ENCODE data around the gene FHOD3. TPM values are rescaled to one million over a fixed set of nuclear protein-coding genes. Genes with fewer than 3 reads are reported as not detected.

FHOD3 gene
- total and polyA plus RNA-seq, 2 experiments from 2014 or later: 2.7 to 8.7 TPM

DNA sequence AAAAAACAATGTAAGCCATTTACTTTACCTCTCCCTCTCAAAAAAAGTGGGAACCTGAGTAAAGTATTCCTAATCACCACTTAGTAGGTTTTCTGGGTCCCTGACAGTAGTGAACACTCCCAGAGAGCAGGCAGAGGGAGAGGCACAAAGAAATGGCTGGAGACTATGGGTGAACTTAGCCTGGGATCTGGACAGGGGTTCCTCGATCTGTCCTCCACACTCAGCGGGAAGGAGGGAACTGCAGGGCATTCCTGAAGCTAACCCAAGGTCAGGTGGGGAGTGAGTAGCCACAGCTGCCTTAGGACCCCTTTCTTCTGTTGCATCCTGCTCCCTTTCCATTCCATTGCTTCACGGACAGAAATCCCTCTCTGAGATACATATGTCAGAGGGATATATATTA lies 375.9 kb downstream of the FHOD3 start:
- TF ChIP-seq EZH2 (IDR thresholded peaks at IDR 0.05; ENCODE audit: low read depth, unreplicated experiment) (no peak), JUNB (IDR thresholded peaks at IDR 0.05; ENCODE audit: unreplicated experiment) (no peak), STAT1 (IDR thresholded peaks at IDR 0.05; ENCODE audit: unreplicated experiment) (no peak), NANOG (IDR thresholded peaks at IDR 0.05; ENCODE audit: borderline replicate concordance) (no peak), CTCF (conservative IDR thresholded peaks at IDR 0.05; ENCODE audit: low read depth in 2 of 2) (no peak), ZNF331 (CRISPR knock-in tag; IDR thresholded peaks at IDR 0.05; ENCODE audit: low read depth) (no peak), POLR2AphosphoS5 (IDR thresholded peaks at IDR 0.05; ENCODE audit: low read depth) (no peak), CREB1 (CRISPR knock-in tag; IDR thresholded peaks at IDR 0.05; ENCODE audit: low read depth) (no peak)
- TF ChIP-seq, protein P1, sequence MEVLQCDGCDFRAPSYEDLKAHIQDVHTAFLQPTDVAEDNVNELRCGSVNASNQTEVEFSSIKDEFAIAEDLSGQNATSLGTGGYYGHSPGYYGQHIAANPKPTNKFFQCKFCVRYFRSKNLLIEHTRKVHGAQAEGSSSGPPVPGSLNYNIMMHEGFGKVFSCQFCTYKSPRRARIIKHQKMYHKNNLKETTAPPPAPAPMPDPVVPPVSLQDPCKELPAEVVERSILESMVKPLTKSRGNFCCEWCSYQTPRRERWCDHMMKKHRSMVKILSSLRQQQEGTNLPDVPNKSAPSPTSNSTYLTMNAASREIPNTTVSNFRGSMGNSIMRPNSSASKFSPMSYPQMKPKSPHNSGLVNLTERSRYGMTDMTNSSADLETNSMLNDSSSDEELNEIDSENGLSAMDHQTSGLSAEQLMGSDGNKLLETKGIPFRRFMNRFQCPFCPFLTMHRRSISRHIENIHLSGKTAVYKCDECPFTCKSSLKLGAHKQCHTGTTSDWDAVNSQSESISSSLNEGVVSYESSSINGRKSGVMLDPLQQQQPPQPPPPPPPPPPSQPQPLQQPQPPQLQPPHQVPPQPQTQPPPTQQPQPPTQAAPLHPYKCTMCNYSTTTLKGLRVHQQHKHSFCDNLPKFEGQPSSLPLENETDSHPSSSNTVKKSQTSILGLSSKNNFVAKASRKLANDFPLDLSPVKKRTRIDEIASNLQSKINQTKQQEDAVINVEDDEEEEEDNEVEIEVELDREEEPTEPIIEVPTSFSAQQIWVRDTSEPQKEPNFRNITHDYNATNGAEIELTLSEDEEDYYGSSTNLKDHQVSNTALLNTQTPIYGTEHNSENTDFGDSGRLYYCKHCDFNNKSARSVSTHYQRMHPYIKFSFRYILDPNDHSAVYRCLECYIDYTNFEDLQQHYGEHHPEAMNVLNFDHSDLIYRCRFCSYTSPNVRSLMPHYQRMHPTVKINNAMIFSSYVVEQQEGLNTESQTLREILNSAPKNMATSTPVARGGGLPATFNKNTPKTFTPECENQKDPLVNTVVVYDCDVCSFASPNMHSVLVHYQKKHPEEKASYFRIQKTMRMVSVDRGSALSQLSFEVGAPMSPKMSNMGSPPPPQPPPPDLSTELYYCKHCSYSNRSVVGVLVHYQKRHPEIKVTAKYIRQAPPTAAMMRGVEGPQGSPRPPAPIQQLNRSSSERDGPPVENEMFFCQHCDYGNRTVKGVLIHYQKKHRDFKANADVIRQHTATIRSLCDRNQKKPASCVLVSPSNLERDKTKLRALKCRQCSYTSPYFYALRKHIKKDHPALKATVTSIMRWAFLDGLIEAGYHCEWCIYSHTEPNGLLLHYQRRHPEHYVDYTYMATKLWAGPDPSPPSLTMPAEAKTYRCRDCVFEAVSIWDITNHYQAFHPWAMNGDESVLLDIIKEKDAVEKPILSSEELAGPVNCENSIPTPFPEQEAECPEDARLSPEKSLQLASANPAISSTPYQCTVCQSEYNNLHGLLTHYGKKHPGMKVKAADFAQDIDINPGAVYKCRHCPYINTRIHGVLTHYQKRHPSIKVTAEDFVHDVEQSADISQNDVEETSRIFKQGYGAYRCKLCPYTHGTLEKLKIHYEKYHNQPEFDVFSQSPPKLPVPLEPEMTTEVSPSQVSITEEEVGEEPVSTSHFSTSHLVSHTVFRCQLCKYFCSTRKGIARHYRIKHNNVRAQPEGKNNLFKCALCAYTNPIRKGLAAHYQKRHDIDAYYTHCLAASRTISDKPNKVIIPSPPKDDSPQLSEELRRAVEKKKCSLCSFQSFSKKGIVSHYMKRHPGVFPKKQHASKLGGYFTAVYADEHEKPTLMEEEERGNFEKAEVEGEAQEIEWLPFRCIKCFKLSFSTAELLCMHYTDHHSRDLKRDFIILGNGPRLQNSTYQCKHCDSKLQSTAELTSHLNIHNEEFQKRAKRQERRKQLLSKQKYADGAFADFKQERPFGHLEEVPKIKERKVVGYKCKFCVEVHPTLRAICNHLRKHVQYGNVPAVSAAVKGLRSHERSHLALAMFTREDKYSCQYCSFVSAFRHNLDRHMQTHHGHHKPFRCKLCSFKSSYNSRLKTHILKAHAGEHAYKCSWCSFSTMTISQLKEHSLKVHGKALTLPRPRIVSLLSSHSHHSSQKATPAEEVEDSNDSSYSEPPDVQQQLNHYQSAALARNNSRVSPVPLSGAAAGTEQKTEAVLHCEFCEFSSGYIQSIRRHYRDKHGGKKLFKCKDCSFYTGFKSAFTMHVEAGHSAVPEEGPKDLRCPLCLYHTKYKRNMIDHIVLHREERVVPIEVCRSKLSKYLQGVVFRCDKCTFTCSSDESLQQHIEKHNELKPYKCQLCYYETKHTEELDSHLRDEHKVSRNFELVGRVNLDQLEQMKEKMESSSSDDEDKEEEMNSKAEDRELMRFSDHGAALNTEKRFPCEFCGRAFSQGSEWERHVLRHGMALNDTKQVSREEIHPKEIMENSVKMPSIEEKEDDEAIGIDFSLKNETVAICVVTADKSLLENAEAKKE (CRISPR knock-in tag; IDR thresholded peaks at IDR 0.05): no peak
- TF ChIP-seq, protein P2, sequence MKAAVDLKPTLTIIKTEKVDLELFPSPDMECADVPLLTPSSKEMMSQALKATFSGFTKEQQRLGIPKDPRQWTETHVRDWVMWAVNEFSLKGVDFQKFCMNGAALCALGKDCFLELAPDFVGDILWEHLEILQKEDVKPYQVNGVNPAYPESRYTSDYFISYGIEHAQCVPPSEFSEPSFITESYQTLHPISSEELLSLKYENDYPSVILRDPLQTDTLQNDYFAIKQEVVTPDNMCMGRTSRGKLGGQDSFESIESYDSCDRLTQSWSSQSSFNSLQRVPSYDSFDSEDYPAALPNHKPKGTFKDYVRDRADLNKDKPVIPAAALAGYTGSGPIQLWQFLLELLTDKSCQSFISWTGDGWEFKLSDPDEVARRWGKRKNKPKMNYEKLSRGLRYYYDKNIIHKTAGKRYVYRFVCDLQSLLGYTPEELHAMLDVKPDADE (IDR thresholded peaks at IDR 0.05): no peak
- peaks cover 19% of the 10 kb centered on the region for H3K9me3 Mint-ChIP-seq
- H3K27me3 ChIP-seq (ENCODE audit: insufficient read depth): no peaks in the 10 kb centered on the region
- peak; percentile 32 for DNase-seq (ENCODE audit: low spot score)
- peaks cover 13% of the 10 kb centered on the region; the same call in 1 of the 2 replicates for H3K9me2 ChIP-seq (ENCODE audit: insufficient read depth)
- 0 out of 2 replicates have a peak overlapping the region, but pooled peaks have one; percentile 11 for H3K4me2 ChIP-seq
- no peaks in the 10 kb centered on the region for H3K79me2 ChIP-seq (replicated peaks; ENCODE audit: insufficient read depth)
- H3K36me3 ChIP-seq (ENCODE audit: insufficient read depth): no peaks in the 10 kb centered on the region
- ATAC-seq: peak; percentile 77
- H3K4me3 ChIP-seq: no peak overlapping the region
- no peaks in the 10 kb centered on the region for H3K27me3 Mint-ChIP-seq (ENCODE audit: insufficient read depth, low read depth, poor library complexity)
- H3F3A ChIP-seq (replicated peaks; ENCODE audit: low read depth): no peaks in the 10 kb centered on the region
- H3K27ac ChIP-seq (ENCODE audit: low read depth): 0 out of 2 replicates have a peak overlapping the region, but pooled peaks have one; percentile 2
- peaks cover 17% of the 10 kb centered on the region; the same call in 1 of the 2 replicates for H3K4me1 ChIP-seq (ENCODE audit: insufficient read depth)
- H3K27ac Mint-ChIP-seq: no peak overlapping the region
- no peak overlapping the region for H3K4me3 Mint-ChIP-seq
- peaks cover 11% of the 10 kb centered on the region; the same call in 2 of the 3 replicates for H3K36me3 Mint-ChIP-seq (ENCODE audit: low read depth)
- no peak overlapping the region for H2AFZ ChIP-seq
- no peaks in the 10 kb centered on the region for H4K20me1 ChIP-seq (replicated peaks; ENCODE audit: insufficient read depth)
- H3K4me1 Mint-ChIP-seq: peaks cover 10% of the 10 kb centered on the region
